A549 (cell line): ENCODE results near the gene RNF121. TPM values are rescaled to one million over a fixed set of nuclear protein-coding genes. Genes with fewer than 3 reads are reported as not detected.
A peak's percentile ranks its signal among the peaks of the same experiment; 100 is the strongest.

Experiments
- ATAC-seq, 2 experiments: fragments of 200-7000 bp in 1 of 2; fragments of >200 bp in 1 of 2; cut with Nextera tagmentation in 1 of 2; cut with Tn5 transposase in 1 of 2; 3 replicates each; pipeline versions ENCODE4 v1.8.0 to v1.9.1; 2018 to 2020; ENCODE audit warnings: mild to moderate bottlenecking in 1 of 2, moderate library complexity in 1 of 2
- CTCF ChIA-PET: fragments of 300-600 bp; sonication (Branson Sonifier 250); formaldehyde crosslinking; extraction: SDS; loops from one replicate; lab custom pipeline; 2021; ENCODE audit warnings: antibody characterized with exemption, inconsistent platforms; lab: Yijun Ruan, JAX
- POLR2A ChIA-PET: fragments of 350-600 bp; formaldehyde crosslinking; extraction: SDS; loops from one replicate; lab custom pipeline; 2021; ENCODE audit warnings: antibody characterized with exemption, inconsistent platforms; lab: Yijun Ruan, JAX
- DNase-seq, 2 experiments: peaks; one replicate each; pipeline versions ENCODE4 v3.0.0 to v3.0.0-alpha.2; 2011 to 2016; ENCODE audit warnings: low read depth in 1 of 2, low spot score in 1 of 2
- FAIRE-seq: peaks from 2 replicates; lab custom pipeline; 2011; peaks lifted over from hg19 to GRCh38; lab: Jason Lieb, UNC
- H3K27ac ChIP-seq, 2 experiments: fragments of >200 bp; sonication (Bioruptor Twin); formaldehyde crosslinking; 3 replicates each; pipeline ENCODE4 v1.5.1; 2016 to 2017
- H3K4me1 ChIP-seq: fragments of >200 bp; sonication (Bioruptor Twin); formaldehyde crosslinking; 3 replicates; pipeline ENCODE4 v1.6.1; 2016
- H3K4me2 ChIP-seq: fragments of >200 bp; sonication (Bioruptor Twin); formaldehyde crosslinking; 3 replicates; pipeline ENCODE4 v1.6.1; 2016
- H3K4me3 ChIP-seq: fragments of >200 bp; sonication (Bioruptor Twin); formaldehyde crosslinking; 3 replicates; pipeline ENCODE4 v1.5.1; 2016
- H3K9me3 ChIP-seq: fragments of >200 bp; sonication (Bioruptor Twin); formaldehyde crosslinking; 3 replicates; pipeline ENCODE4 v1.6.1; 2016
- ATOH8 ChIP-seq: fragments of 250-450 bp; sonication (Bioruptor Pico); IDR thresholded peaks from 2 replicates; pipeline ENCODE4 v1.5.0; 2020; ENCODE audit warnings: low read depth, mild to moderate bottlenecking, moderate library complexity
- BHLHE40 ChIP-seq: IDR thresholded peaks from 2 replicates; pipeline ENCODE4 v1.6.1; 2012; ENCODE audit warnings: low read depth, low read length, inconsistent platforms
- CBX8 ChIP-seq: fragments of 200-600 bp; sonication (generic); IDR thresholded peaks from 2 replicates; pipeline ENCODE4 v1.6.1; 2016
- ESRRA ChIP-seq: fragments of 150-350 bp; IDR thresholded peaks from 2 replicates; pipeline ENCODE4 v1.6.1; 2014; ENCODE audit warnings: mild to moderate bottlenecking, low read length, borderline replicate concordance
- FOSB ChIP-seq: fragments of 250-450 bp; sonication (Bioruptor Pico); IDR thresholded peaks from 2 replicates; pipeline ENCODE4 v1.5.0; 2020; ENCODE audit warnings: mild to moderate bottlenecking, moderate library complexity
- FOXS1 ChIP-seq: fragments of 250-450 bp; sonication (Bioruptor Pico); IDR thresholded peaks from 2 replicates; pipeline ENCODE4 v1.5.0; 2020; ENCODE audit warnings: mild to moderate bottlenecking, moderate library complexity
- GATA3 ChIP-seq: IDR thresholded peaks from 2 replicates; pipeline ENCODE4 v1.6.1; 2012; ENCODE audit warnings: borderline replicate concordance
- HDAC2 ChIP-seq: fragments of 200-600 bp; sonication (generic); IDR thresholded peaks from 2 replicates; pipeline ENCODE4 v1.6.1; 2016
- HES2 ChIP-seq: fragments of >200 bp; sonication (Bioruptor Twin); formaldehyde crosslinking; IDR thresholded peaks from 2 replicates; pipeline ENCODE4 v1.6.1; 2016
- HOXB13 ChIP-seq: fragments of 250-450 bp; sonication (Bioruptor Pico); IDR thresholded peaks from 2 replicates; pipeline ENCODE4 v1.5.0; 2020; ENCODE audit warnings: low read depth, mild to moderate bottlenecking, moderate library complexity
- JUN ChIP-seq, 2 experiments: fragments of >200 bp; sonication (Bioruptor Twin); formaldehyde crosslinking; IDR thresholded peaks; 2 replicates in 1 of 2; 3 replicates in 1 of 2; pipeline ENCODE4 v1.6.1; 2016 to 2017
- KDM5A ChIP-seq: fragments of 200-600 bp; sonication (generic); IDR thresholded peaks from 2 replicates; pipeline ENCODE4 v1.6.1; 2016; ENCODE audit warnings: antibody characterized with exemption, mild to moderate bottlenecking
- MAFK ChIP-seq: fragments of 450-650 bp; IDR thresholded peaks from 2 replicates; pipeline ENCODE4 v1.6.1; 2014; ENCODE audit not compliant: partially characterized antibody
- MAZ ChIP-seq: fragments of 150-350 bp; IDR thresholded peaks from 2 replicates; pipeline ENCODE4 v1.6.1; 2014; ENCODE audit warnings: antibody characterized with exemption, low read depth, low read length, borderline replicate concordance
- MYC ChIP-seq: IDR thresholded peaks from 2 replicates; pipeline ENCODE4 v1.6.1; 2012; ENCODE audit warnings: mild to moderate bottlenecking, inconsistent platforms, low read length, improper control_type of control experiment, borderline replicate concordance
- NPAS2 ChIP-seq: fragments of 250-450 bp; sonication (Bioruptor Pico); IDR thresholded peaks from 2 replicates; pipeline ENCODE4 v1.8.0; 2022; ENCODE audit warnings: mild to moderate bottlenecking, moderate library complexity, borderline replicate concordance
- PBX3 ChIP-seq: IDR thresholded peaks from 2 replicates; pipeline ENCODE4 v1.6.1; 2012
- PHF8 ChIP-seq: fragments of 200-600 bp; sonication (generic); IDR thresholded peaks from 2 replicates; pipeline ENCODE4 v1.6.1; 2016; ENCODE audit warnings: low read depth, mild to moderate bottlenecking, antibody characterized with exemption, moderate library complexity, borderline replicate concordance
- POLR2A ChIP-seq: IDR thresholded peaks from 2 replicates; pipeline ENCODE4 v1.6.1; 2012; ENCODE audit warnings: mild to moderate bottlenecking, low read length
- RFX5 ChIP-seq: fragments of 450-650 bp; IDR thresholded peaks from 2 replicates; pipeline ENCODE4 v1.7.1; 2014; ENCODE audit warnings: antibody characterized with exemption, mild to moderate bottlenecking, moderate library complexity
- SREBF2 ChIP-seq: fragments of 450-650 bp; IDR thresholded peaks from 2 replicates; pipeline ENCODE4 v1.6.1; 2014; ENCODE audit warnings: mild to moderate bottlenecking, moderate library complexity
- TP53 ChIP-seq: fragments of 250-450 bp; sonication (Bioruptor Pico); IDR thresholded peaks from 2 replicates; pipeline ENCODE4 v1.5.0; 2021; ENCODE audit warnings: mild to moderate bottlenecking, moderate library complexity
- USF2 ChIP-seq: fragments of 450-650 bp; IDR thresholded peaks from 2 replicates; pipeline ENCODE4 v1.6.1; 2014; ENCODE audit warnings: antibody characterized with exemption
- ZNF302 ChIP-seq: fragments of 250-450 bp; sonication (Bioruptor Pico); IDR thresholded peaks from 2 replicates; pipeline ENCODE4 v1.9.0; 2021; ENCODE audit warnings: inconsistent platforms, mild to moderate bottlenecking, moderate library complexity
- WGBS: methylation state at CpG from one replicate; pipeline ENCODE4 v1.1.6; 2017; ENCODE audit errors: missing lambda C conversion rate; 5-methylcytosine and 5-hydroxymethylcytosine counted together
- polyA plus RNA-seq, 4 experiments: library from polyadenylated mRNA; depleted of rRNA in 3 of 4; stranded (reverse); fragments of >200 nt; fragmentation: RNase III in 1 of 4; extraction: RNeasy Plus Mini Kit Qiagen cat#74134 plus additional on column Dnase treatment in 1 of 4; gene quantifications; 2 replicates in 3 of 4; 3 replicates in 1 of 4; pipeline ENCODE4 v1.2.3, GENCODE V29; 2011 to 2017

Gene RNF121
- polyA plus RNA-seq, 2 of the 4 experiments (the other 2 are of a cell fraction) = 79.0 to 102 TPM

- H3K4me2 ChIP-seq = no peak overlapping the region
- CTCF ChIA-PET = interaction anchor here (0.6 to 6.7 kb wide), 6 partner anchors 8 to 1910 kb away, joined by 3 to 37 read pairs (median 7); no protein-coding TSS in a partner anchor
- no peak for FAIRE-seq
Observed at GRCh38 chr11:71997594-71997993, 68.7 kb downstream of the RNF121 start.

GRCh38 chr11:71998061-71998460 is 69.2 kb downstream of the RNF121 start:
- TF ChIP-seq RFX5 (no peak), HOXB13 (CRISPR knock-in tag) (no peak), HDAC2 (no peak), GATA3 (no peak), JUN (IDR thresholded peaks at IDR 0.05) (no peak), ZNF302 (CRISPR knock-in tag) (no peak), POLR2A (no peak), CBX8 (no peak), TP53 (CRISPR knock-in tag) (no peak), BHLHE40 (no peak)
- TF ChIP-seq, all 56 proteins: peak for 0
- no peak for DNase-seq
- ChIA-PET POLR2A (no interaction called here), CTCF (interaction anchor here (1.2 to 6.7 kb wide), 5 partner anchors 9 to 94 kb away, joined by 3 to 37 read pairs (median 9); no protein-coding TSS in a partner anchor)
- no peak for ATAC-seq
- H3K27ac ChIP-seq = no peak overlapping the region
- WGBS = 95% methylated on average over 2 of the region's 2 CpGs
- no peak for FAIRE-seq
- 0 out of 3 replicates have a peak, but pooled peaks cover 11% of the 10 kb centered on the region for H3K4me1 ChIP-seq
- H3K4me3 ChIP-seq = no peak overlapping the region
- no peaks in the 10 kb centered on the region for H3K9me3 ChIP-seq
- H3K4me2 ChIP-seq = no peak overlapping the region

More at GRCh38 chr11:71997594-71997993, 68.7 kb downstream of the RNF121 start:
- 97% methylated on average over 3 of the region's 3 CpGs for WGBS
- Histone ChIP-seq H3K27ac (no peak overlapping the region), H3K4me1 (0 out of 3 replicates have a peak, but pooled peaks cover 11% of the 10 kb centered on the region), H3K9me3 (no peaks in the 10 kb centered on the region), H3K4me3 (no peak overlapping the region)
- TF ChIP-seq MYC (no peak), FOSB (CRISPR knock-in tag) (no peak), KDM5A (no peak)
- ATAC-seq = no peak
- POLR2A ChIA-PET = no interaction called here
- DNase-seq = no peak

- no peak for FAIRE-seq
- H3K27ac ChIP-seq = peak within 1 kb of the TSS in 1 of 2 experiments; percentile 52; a peak in 2 of 6 replicates
- H3K4me2 ChIP-seq = no peak within 1 kb of the TSS
- CTCF ChIA-PET = interaction anchor here (1.2 to 6.7 kb wide), 7 partner anchors 9 to 94 kb away, joined by 3 to 37 read pairs (median 3); no protein-coding TSS in a partner anchor
- no peaks in the 10 kb centered on the region for H3K9me3 ChIP-seq
- no peak within 1 kb of the TSS for H3K4me3 ChIP-seq
- 0 out of 3 replicates have a peak, but pooled peaks cover 11% of the 10 kb centered on the region for H3K4me1 ChIP-seq
- POLR2A ChIA-PET = no interaction called here
- no peak for TF ChIP-seq PBX3
- TF ChIP-seq RFX5 = no peak
- no peak for TF ChIP-seq SREBF2
- TF ChIP-seq ESRRA = no peak
- TF ChIP-seq HES2 = no peak
- no peak for TF ChIP-seq ATOH8 (CRISPR knock-in tag)
- TF ChIP-seq MAFK = no peak
- TF ChIP-seq FOXS1 = no peak
- TF ChIP-seq USF2 = no peak
- no peak for TF ChIP-seq PHF8
- TF ChIP-seq NPAS2 (CRISPR knock-in tag) = no peak
- TF ChIP-seq MAZ = no peak
- 92% methylated on average over 11 of the region's 11 CpGs for WGBS
- no peak for ATAC-seq
- DNase-seq = no peak
Observed at GRCh38 chr11:71998649-71999310, 69.9 kb downstream of the RNF121 start, which contains the start of gene IL18BP. IL18BP (plus strand) TSS chr11:71998909; CDS start chr11:71999985, 1,076 bp downstream.
